Uterus (tissue), 2 donors: ENCODE measurements around the gene MAP3K7.

Experiments used
- POLR2A ChIP-seq, 2 donors: fragments of 450-650 bp; IDR thresholded peaks; one replicate each; pipeline ENCODE4 v1.6.1; 2016; ENCODE audit warnings: antibody characterized with exemption in 2 of 2, mild to moderate bottlenecking in 1 of 2, moderate library complexity in 1 of 2
- TF ChIP-seq, protein P1 (sequence below), 4 experiments: fragments of 200-600 bp in 2 of 4; fragments of 450-650 bp in 2 of 4; sonication (generic) in 2 of 4; IDR thresholded peaks; one replicate each; pipeline ENCODE4 v1.5.1; 2016 to 2019; ENCODE audit warnings: antibody characterized with exemption in 4 of 4, mild to moderate bottlenecking in 2 of 4, moderate library complexity in 1 of 4

DNA sequence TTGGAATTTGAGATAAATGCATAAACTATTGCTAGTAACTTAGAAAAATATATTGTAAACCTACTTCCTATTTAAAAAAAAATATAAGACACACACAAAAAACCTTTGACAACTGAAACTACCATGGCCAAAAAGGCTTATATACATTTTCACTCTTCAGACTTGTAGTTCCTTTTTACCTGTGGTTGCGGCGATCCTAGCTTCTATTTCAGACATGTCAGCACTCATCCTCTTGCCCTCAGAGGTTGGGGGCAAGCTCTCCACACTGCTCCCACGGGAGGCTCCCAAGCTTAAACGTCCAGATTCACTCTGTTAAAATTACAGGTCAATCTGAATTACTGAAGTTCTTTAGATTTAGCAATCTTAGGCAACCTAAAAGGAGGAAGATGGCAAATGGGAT, 39.8 kb downstream of the MAP3K7 start:
- TF ChIP-seq, protein P1, sequence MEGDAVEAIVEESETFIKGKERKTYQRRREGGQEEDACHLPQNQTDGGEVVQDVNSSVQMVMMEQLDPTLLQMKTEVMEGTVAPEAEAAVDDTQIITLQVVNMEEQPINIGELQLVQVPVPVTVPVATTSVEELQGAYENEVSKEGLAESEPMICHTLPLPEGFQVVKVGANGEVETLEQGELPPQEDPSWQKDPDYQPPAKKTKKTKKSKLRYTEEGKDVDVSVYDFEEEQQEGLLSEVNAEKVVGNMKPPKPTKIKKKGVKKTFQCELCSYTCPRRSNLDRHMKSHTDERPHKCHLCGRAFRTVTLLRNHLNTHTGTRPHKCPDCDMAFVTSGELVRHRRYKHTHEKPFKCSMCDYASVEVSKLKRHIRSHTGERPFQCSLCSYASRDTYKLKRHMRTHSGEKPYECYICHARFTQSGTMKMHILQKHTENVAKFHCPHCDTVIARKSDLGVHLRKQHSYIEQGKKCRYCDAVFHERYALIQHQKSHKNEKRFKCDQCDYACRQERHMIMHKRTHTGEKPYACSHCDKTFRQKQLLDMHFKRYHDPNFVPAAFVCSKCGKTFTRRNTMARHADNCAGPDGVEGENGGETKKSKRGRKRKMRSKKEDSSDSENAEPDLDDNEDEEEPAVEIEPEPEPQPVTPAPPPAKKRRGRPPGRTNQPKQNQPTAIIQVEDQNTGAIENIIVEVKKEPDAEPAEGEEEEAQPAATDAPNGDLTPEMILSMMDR (IDR thresholded peaks at IDR 0.05) = no peak
- no peak for TF ChIP-seq POLR2A (IDR thresholded peaks at IDR 0.05)
